Activated T-helper 17 cell treated with anti-CD3 and anti-CD28 coated beads, Interleukin-2, amount 50 U/mL, for 72 hours (primary cell): ENCODE measurements around the gene PRPH. TPM values are rescaled to one million over a fixed set of nuclear protein-coding genes. Genes with fewer than 3 reads are reported as not detected.
A peak's percentile ranks its signal among the peaks of the same experiment; 100 is the strongest.
"Not testable (repeated sequence)": the region's sequence is repeated elsewhere in the genome, so short reads cannot be mapped to it uniquely, and the experiment has no call there.

Source experiments
- ATAC-seq: fragments of 150-1000 bp; cut with Tn5 transposase; replicated peaks from 2 replicates; pipeline ENCODE4 v1.10.0; 2021; ENCODE audit warnings: mild to moderate bottlenecking, moderate library complexity
- H3K27ac Mint-ChIP-seq: one replicate; pipeline ENCODE4 v1.8.0; 2022; ENCODE audit warnings: mixed read lengths
- H3K27me3 Mint-ChIP-seq: one replicate; pipeline ENCODE4 v1.8.0; 2022; ENCODE audit warnings: mixed read lengths
- H3K36me3 Mint-ChIP-seq: one replicate; pipeline ENCODE4 v1.8.0; 2022; ENCODE audit warnings: low read depth, mild to moderate bottlenecking, mixed read lengths
- H3K4me1 Mint-ChIP-seq: one replicate; pipeline ENCODE4 v1.8.0; 2022; ENCODE audit warnings: mixed read lengths
- H3K4me3 Mint-ChIP-seq: one replicate; pipeline ENCODE4 v1.8.0; 2022; ENCODE audit warnings: mild to moderate bottlenecking, mixed read lengths
- H3K9me3 Mint-ChIP-seq: one replicate; pipeline ENCODE4 v1.8.0; 2022; ENCODE audit warnings: mixed read lengths
- total RNA-seq, 2 donors: library from RNA; stranded (reverse); gene quantifications; one replicate each; pipeline ENCODE4 v1.2.3, GENCODE V29; 2022

The PRPH gene
- total RNA-seq, 2 donors from 2014 or later, result 0.32 TPM; not detected in 1

DNA sequence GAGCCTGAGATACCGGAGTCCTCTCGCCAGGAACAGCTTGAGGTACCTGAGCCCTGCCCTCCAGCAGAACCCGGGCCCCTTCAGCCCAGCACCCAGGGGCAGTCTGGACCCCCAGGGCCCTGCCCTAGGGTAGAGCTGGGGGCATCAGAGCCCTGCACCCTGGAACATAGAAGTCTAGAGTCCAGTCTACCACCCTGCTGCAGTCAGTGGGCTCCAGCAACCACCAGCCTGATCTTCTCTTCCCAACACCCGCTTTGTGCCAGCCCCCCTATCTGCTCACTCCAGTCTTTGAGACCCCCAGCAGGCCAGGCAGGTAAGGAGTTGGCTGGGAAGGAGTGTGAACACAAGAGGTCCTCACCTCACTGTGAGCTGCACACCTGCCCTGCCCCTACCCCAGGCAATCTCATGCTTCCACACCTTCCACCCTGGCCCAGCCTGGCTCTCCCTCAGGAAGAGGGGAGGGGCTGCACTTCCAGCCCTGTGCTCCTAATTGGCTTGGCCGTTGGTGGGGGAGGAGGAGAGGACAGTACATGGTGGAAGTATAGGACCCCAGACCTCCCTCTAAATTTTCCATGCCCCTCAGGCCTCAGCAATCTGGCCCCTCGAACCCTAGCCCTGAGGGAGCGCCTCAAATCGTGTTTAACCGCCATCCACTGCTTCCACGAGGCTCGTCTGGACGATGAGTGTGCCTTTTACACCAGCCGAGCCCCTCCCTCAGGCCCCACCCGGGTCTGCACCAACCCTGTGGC is 35.9 kb downstream of the PRPH start:
- H3K27me3 Mint-ChIP-seq, result peaks cover 33% of the 10 kb centered on the region
- H3K9me3 Mint-ChIP-seq, result no peaks in the 10 kb centered on the region
- no peak overlapping the region for H3K27ac Mint-ChIP-seq
- no peaks in the 10 kb centered on the region for H3K4me1 Mint-ChIP-seq
- no peak for ATAC-seq
- peaks cover 6% of the 10 kb centered on the region for H3K36me3 Mint-ChIP-seq
- no peak overlapping the region for H3K4me3 Mint-ChIP-seq

DNA sequence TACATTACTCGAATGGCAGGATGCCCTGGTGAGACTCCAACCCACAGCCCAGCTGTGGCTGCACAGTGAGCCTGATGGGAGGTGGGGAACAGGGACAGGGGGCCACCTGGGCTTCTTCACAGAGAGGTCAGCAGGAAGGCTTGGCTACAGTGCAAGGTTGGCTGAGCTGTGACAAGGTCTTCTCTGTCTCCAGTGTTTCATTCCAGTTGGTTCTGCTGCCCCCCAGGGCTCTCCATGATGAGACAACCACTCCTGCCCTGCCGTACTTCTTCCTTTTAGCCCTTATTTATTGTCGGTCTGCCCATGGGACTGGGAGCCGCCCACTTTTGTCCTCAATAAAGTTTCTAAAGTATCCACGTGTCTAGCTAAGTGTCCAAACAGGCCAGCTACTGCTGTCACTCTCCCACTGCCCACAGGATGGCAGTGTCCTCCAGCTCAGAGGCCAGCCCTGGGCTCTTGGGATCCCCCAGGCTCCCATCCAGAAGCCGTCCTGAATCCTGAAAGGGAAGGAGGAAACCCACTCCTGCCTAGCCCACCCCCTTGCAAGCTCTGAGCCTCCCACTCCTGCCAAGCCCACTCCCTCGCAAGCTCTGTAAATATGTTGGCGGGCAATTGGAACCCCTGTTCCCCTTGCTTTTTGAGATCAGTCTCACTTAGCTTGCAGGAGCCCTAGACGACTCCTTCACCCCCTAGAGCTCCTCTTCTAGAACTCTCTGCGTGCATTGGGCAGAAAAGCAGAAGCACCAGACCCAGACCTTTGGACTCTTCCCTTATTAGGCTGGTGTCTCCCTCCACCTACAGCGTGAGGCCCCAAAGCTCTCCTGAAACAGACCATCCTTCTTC is 36.7 kb downstream of the PRPH start:
- ATAC-seq, result peak; percentile 42
- Mint-ChIP-seq H3K4me3 (no peak overlapping the region), H3K27me3 (peaks cover 34% of the 10 kb centered on the region), H3K36me3 (peaks cover 6% of the 10 kb centered on the region), H3K27ac (no peak overlapping the region), H3K9me3 (no peaks in the 10 kb centered on the region), H3K4me1 (no peaks in the 10 kb centered on the region)

DNA sequence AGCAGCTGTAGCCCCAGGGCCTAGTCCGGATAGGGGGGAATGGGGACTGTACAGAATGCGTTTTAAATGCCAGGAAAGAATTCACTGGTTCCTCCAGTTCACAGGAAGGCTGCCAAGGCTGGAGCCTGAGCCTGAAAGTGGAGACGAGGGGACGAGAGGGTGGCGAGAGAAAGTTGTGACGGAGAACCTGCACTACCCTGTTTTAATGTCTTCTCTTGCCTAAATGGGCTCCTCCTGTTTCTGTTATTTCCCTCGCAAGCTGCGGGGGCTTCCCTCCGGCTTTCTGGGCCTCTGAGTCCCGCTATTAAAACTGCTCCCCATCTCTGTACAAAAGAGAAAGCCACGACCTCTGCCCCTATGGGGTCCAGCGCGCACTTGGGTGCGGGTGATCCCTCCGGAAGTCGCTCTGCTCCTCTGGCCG is 37.5 kb downstream of the PRPH start:
- no peak overlapping the region for H3K4me3 Mint-ChIP-seq
- peaks cover 6% of the 10 kb centered on the region for H3K36me3 Mint-ChIP-seq
- no peak for ATAC-seq
- H3K27ac Mint-ChIP-seq, result no peak overlapping the region
- no peaks in the 10 kb centered on the region for H3K9me3 Mint-ChIP-seq
- H3K27me3 Mint-ChIP-seq, result peaks cover 43% of the 10 kb centered on the region
- peaks cover 4% of the 10 kb centered on the region for H3K4me1 Mint-ChIP-seq

DNA sequence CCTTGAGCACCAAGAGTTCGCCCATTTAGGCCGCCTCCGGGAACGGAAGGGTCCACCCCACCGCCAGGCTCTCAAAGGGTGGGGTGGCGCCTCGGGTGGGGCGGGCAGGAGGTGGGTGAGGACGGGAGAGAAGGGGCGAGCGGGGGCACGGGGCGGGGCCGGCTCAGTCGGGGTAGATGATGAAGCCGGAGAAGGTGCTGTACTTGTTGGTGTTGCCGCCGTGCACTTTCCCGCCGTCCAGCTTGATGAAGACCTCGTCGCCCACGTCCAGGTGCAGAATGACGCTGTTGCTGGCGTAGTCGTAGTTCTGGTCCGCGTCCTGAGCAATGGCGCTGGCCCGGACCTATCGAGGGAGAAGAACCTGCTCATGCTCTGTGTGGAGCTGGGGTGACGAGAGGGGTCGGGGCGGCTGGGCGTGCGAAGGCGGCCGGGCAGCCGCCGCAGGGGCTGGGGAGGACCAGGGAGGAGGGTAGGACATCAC is 38.0 kb downstream of the PRPH start:
- H3K27ac Mint-ChIP-seq, result no peak overlapping the region
- peak overlapping the region; percentile 32 for H3K4me3 Mint-ChIP-seq
- no peaks in the 10 kb centered on the region for H3K9me3 Mint-ChIP-seq
- H3K36me3 Mint-ChIP-seq, result peaks cover 2% of the 10 kb centered on the region
- peaks cover 7% of the 10 kb centered on the region for H3K4me1 Mint-ChIP-seq
- no peak for ATAC-seq
- peaks cover 48% of the 10 kb centered on the region for H3K27me3 Mint-ChIP-seq

DNA sequence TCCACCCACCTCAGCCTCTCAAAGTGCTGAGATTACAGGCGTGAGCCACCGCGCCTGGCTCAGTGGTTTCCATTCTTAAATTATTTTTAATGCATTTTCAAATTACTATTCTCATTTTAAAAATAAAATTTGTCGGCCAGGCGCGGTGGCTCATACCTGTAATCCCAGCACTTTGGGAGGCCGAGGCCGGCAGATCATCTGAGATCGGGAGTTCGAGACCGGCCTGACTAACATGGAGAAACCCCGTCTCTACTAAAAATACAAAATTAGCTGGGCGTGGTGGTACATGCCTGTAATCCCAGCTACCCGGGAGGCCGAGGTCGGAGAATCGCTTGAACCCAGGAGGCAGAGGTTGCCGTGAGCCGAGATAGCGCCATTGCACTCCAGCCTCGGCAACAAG is 38.8 kb downstream of the PRPH start:
- not testable (repeated sequence) for H3K36me3 Mint-ChIP-seq, H3K4me3 Mint-ChIP-seq, H3K27ac Mint-ChIP-seq, H3K9me3 Mint-ChIP-seq, ATAC-seq, H3K4me1 Mint-ChIP-seq
- peaks cover 56% of the 10 kb centered on the region for H3K27me3 Mint-ChIP-seq

DNA sequence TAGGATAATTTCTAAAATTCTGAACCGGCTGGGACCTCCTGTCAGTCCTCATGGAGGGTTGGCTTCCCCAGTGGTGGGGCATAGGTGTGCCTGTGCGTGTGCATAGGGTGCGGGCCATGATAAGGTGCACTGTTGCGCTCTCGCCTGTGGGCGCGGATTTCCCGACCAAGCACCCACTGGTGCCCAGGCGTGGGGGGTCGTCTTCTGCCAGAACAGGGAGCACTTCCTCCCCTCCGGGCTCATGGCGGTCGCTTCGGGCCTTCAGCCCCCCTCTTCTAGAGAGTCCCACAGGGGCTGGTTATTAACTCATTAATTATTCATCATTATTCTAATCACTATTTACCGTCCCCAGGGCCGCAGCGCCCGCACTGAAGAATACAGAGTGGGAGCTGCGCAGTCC is 39.3 kb downstream of the PRPH start:
- peaks cover 7% of the 10 kb centered on the region for H3K4me1 Mint-ChIP-seq
- no peak overlapping the region for H3K4me3 Mint-ChIP-seq
- no peak overlapping the region for H3K27ac Mint-ChIP-seq
- H3K36me3 Mint-ChIP-seq, result no peaks in the 10 kb centered on the region
- H3K27me3 Mint-ChIP-seq, result peaks cover 57% of the 10 kb centered on the region
- H3K9me3 Mint-ChIP-seq, result no peaks in the 10 kb centered on the region
- no peak for ATAC-seq

DNA sequence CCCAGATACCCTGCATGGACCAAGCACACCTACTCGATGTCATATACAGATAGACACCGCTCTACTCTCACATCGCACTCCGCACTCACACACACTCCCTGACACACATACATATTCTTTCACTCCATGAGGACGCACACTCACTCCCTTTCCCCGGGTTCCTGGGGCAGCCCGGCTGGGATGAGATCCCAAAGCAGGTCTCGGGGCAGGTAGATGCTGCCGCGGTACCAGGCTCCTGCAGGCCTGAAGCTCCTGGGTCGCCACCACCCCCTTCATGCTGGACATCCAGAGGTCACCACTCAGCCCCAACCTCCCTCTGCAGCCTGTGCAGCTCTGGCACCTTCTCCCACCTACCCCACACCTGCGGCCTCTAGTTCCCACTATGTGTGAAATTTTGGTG is 39.7 kb downstream of the PRPH start:
- Mint-ChIP-seq H3K27me3 (peaks cover 57% of the 10 kb centered on the region), H3K27ac (no peak overlapping the region), H3K9me3 (no peaks in the 10 kb centered on the region), H3K4me1 (peaks cover 7% of the 10 kb centered on the region), H3K36me3 (no peaks in the 10 kb centered on the region), H3K4me3 (no peak overlapping the region)
- ATAC-seq, result no peak

DNA sequence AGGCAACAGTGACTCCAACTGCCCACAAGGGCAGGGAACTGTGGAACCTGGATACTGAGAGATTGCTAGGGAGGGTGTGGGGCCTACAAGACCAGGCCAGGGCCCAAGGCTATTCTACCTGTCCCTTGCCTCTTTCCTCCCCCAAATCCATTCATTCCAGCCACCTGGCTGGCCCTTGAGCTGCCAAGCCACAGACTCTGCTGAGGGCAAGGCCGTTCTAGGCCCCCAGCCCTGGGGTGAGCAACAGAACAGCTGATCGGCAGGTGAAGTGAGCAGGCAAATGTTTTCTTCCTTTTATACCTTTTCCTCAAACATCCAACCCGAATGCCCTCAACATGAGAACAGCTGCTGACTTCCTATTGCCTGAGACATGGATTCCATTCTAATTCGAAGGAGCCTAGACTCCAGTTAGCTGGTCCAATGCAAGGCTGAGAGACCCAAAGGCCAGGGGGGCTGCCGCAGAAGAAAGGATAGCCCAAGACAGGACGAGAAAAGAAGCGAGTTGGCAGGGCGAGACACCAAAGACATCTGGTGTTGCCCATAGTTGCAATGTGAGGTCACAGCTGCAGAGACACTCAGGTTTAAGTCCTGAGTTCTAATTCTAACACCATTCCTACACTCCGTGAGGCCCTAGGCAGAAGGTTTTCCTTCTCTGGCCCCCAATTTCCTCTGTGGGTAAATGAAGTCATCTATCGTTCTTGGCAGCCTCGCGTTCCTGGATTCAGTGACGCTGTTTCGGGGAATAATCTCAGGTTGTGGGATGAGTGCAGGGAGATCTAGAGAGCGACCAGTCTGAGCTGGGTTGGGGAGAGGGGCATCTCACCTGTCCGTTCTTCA is 40.4 kb downstream of the PRPH start:
- peaks cover 58% of the 10 kb centered on the region for H3K27me3 Mint-ChIP-seq
- no peak overlapping the region for H3K27ac Mint-ChIP-seq
- no peaks in the 10 kb centered on the region for H3K9me3 Mint-ChIP-seq
- peaks cover 7% of the 10 kb centered on the region for H3K4me1 Mint-ChIP-seq
- H3K4me3 Mint-ChIP-seq, result no peak overlapping the region
- no peaks in the 10 kb centered on the region for H3K36me3 Mint-ChIP-seq
- ATAC-seq, result no peak

DNA sequence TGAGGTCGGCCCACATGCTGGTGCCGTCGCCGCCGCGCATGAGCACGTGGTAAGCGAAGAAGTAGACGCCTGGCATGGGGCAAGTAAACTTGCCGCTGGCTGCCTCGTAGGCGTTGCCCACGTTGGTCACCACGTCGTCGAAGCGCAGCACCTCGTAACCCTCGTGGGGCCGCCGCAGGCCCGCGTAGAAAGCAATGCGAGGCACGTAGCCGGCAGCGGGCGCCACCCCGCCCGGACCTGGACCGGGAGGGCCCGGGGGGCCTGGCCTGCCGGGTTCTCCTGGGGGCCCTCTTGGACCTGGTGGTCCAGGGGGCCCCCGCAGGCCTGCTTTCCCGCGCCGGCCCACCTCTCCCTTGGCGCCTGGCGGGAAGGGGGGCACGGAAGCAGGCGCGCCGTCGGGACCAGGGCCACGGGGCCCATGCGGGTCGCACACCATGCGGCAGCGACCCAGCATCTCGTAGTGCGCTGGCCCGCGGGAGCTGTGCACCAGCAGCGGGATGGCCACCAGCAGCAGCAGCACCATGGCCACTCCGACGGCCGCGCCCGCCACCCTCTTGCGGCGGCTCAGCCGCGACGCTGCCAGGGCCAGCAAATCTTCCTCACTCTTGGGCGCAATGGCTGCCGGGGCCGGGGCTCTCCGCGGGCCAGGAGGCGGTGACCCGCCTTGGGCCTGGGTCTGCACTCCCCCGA is 41.2 kb downstream of the PRPH start:
- H3K4me3 Mint-ChIP-seq, result no peak overlapping the region
- H3K4me1 Mint-ChIP-seq, result peaks cover 7% of the 10 kb centered on the region
- H3K9me3 Mint-ChIP-seq, result no peaks in the 10 kb centered on the region
- H3K27me3 Mint-ChIP-seq, result peaks cover 65% of the 10 kb centered on the region
- no peak overlapping the region for H3K27ac Mint-ChIP-seq
- no peak for ATAC-seq
- no peaks in the 10 kb centered on the region for H3K36me3 Mint-ChIP-seq

DNA sequence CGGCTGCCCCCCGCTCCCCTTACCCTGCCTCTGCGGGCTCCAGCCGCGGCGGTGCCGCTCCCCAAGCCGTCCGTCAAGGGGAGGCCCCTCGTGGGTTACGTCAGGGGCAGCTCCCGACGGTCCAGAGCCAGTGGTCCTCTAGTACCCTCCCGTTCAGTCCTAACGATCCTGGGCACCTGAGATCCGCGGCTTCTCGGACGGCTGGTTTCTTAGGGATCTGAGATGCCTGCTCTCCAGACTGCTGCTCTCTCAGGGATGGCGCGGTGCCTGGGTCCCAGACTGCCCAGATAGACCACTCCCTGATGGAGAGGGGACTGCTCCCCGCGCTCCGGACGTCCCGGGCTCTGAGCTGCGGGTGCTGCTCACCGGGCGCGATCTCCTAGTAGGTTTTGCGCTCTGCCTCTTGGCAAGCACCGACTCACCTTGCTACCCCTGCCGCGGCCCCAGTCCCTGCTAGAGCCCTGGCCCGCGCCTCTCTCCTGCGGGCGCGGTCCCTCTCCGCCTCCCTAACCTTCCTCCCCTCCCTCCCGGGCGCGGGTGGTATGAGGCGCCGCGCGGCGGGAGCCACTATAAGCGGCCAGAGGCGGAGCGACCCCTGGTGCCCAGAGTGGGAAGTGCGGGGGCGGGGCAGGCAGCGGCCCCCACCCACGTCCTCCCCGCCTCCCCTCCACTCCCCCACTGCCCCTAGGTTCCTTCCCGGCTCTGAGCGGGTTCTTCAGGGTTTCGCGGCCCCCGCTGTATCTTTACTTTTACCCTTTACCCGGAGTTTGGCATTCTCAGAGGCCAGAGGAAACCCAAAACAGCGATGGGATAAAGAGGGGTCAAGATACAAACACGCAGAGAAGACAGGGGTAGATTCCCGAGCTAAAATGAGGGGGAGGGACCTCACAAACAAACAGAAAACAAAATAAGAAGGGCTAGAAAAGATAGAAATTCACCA is 42.0 kb downstream of the PRPH start, which contains the start of gene C1QL4:
Gene C1QL4 (minus strand): TSS at position 544 of the 940 bp plus-strand sequence. CDS start 711 bp downstream, outside the sequence.
- no peaks in the 10 kb centered on the region for H3K36me3 Mint-ChIP-seq
- peak; percentile 79 for ATAC-seq
- H3K4me3 Mint-ChIP-seq, result peak within 1 kb of the TSS; percentile 52
- H3K27ac Mint-ChIP-seq, result no peak within 1 kb of the TSS
- H3K9me3 Mint-ChIP-seq, result no peaks in the 10 kb centered on the region
- peaks cover 7% of the 10 kb centered on the region for H3K4me1 Mint-ChIP-seq
- H3K27me3 Mint-ChIP-seq, result peaks cover 63% of the 10 kb centered on the region

DNA sequence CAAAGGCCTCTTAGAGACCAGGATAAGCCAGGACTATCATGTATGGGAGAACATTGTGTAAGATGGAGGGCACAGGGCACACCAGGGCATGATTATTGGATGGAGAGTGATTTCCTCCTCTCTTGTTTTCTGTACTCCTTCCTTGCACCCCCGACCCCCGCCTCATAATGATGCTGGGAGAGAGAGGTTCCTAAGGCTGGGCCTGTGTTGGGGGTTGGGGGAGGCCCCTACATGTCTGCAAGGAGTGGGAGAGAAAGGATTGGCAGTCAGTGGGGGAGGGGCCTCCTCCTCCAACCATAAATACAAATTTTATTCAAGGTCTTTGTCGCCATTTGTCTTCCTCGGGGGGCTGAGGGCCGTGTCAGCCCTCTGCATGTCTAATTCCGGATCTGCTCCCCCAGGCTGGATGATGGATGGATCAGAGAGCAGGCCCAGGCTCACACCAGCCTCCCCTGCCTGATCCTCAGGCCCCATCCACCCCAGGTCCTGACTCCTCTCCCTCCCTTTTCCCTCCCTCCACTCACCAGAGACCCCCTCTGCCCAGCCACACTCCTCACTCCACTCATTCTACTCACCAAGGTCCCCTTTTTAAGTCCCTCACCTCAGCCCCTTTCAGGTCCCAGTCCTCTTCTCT is 44.0 kb downstream of the PRPH start:
- Mint-ChIP-seq H3K4me1 (peaks cover 13% of the 10 kb centered on the region), H3K4me3 (no peak overlapping the region), H3K27ac (no peak overlapping the region), H3K36me3 (no peaks in the 10 kb centered on the region), H3K27me3 (peaks cover 55% of the 10 kb centered on the region), H3K9me3 (no peaks in the 10 kb centered on the region)
- ATAC-seq, result no peak

DNA sequence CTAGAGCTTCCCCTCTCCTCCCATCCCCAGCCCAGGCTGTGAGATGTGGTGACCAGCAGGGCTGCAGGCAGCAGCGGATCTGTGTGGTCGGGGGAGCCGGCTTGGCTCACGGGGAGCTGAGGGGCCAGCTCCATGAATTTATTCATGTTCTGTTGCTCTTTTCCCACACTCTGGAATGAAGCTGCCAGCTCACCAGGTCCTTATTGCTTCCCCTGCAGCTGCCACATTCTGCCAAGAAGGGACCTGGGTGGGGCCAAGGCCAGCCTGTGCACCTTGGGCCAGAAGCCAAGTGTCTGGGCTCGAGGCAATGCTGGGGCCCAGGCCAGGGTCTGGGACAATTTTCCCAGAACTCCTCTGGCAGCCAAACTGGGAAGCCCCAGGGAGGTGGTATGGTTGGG is 44.5 kb downstream of the PRPH start:
- no peak for ATAC-seq
- Mint-ChIP-seq H3K4me3 (no peak overlapping the region), H3K4me1 (peaks cover 13% of the 10 kb centered on the region), H3K27me3 (peaks cover 52% of the 10 kb centered on the region), H3K27ac (no peak overlapping the region), H3K36me3 (no peaks in the 10 kb centered on the region), H3K9me3 (no peaks in the 10 kb centered on the region)
